Suprapubic skin (tissue), 4 donors: ENCODE measurements around the gene BICC1. TPM values are rescaled to one million over a fixed set of nuclear protein-coding genes. Genes with fewer than 3 reads are reported as not detected.
"Not testable (repeated sequence)": the region's sequence is repeated elsewhere in the genome, so short reads cannot be mapped to it uniquely, and the experiment has no call there.

Experiments
- DNase-seq, 2 donors: peaks; one replicate each; pipeline ENCODE4 v3.0.0-alpha.2; 2019; ENCODE audit warnings: low spot score in 2 of 2
- H3K27ac ChIP-seq: fragments of 200-600 bp; sonication (generic); one replicate; pipeline ENCODE4 v1.5.1; 2019
- H3K27me3 ChIP-seq: fragments of 200-600 bp; sonication (generic); one replicate; pipeline ENCODE4 v1.5.1; 2019
- H3K36me3 ChIP-seq: fragments of 200-600 bp; sonication (generic); one replicate; pipeline ENCODE4 v1.5.1; 2019
- H3K4me1 ChIP-seq: fragments of 200-600 bp; sonication (generic); one replicate; pipeline ENCODE4 v1.5.1; 2019
- H3K4me3 ChIP-seq: fragments of 200-600 bp; sonication (generic); one replicate; pipeline ENCODE4 v1.5.1; 2019; ENCODE audit warnings: mild to moderate bottlenecking
- H3K9me3 ChIP-seq: fragments of 200-600 bp; sonication (generic); one replicate; pipeline ENCODE4 v1.5.1; 2019
- CTCF ChIP-seq, 2 donors: fragments of 200-600 bp in 1 of 2; fragments of 450-650 bp in 1 of 2; sonication (generic) in 1 of 2; IDR thresholded peaks; one replicate each; pipeline ENCODE4 v1.5.1; 2016 to 2019; ENCODE audit warnings: antibody characterized with exemption in 2 of 2, mild to moderate bottlenecking in 1 of 2, moderate library complexity in 1 of 2
- EP300 ChIP-seq: sonication (generic); formaldehyde crosslinking; IDR thresholded peaks from one replicate; pipeline ENCODE4 v1.6.1; 2017; ENCODE audit warnings: antibody characterized with exemption
- POLR2A ChIP-seq, 2 donors: fragments of 450-650 bp; IDR thresholded peaks; one replicate each; pipeline ENCODE4 v1.6.1; 2017; ENCODE audit warnings: antibody characterized with exemption in 2 of 2, mild to moderate bottlenecking in 2 of 2, moderate library complexity in 2 of 2
- POLR2AphosphoS5 ChIP-seq, 3 donors: sonication (generic); formaldehyde crosslinking; IDR thresholded peaks; one replicate each; pipeline ENCODE4 v1.6.1; 2017; ENCODE audit warnings: antibody characterized with exemption in 3 of 3
- WGBS: methylation state at CpG from one replicate; pipeline ENCODE4 v1.1.5; 2018; 5-methylcytosine and 5-hydroxymethylcytosine counted together
- total RNA-seq, 4 donors: library from RNA; depleted of rRNA; stranded (reverse); fragments of >200 nt; gene quantifications; one replicate each; pipeline ENCODE4 v1.1.0, GENCODE V29; 2016

Gene BICC1
- total RNA-seq, 4 donors from 2014 or later: 2.4 to 6.9 (median 3.5) TPM

- no peaks in the 10 kb centered on the region for H3K9me3 ChIP-seq
- WGBS: 50% methylated on average over 2 of the region's 2 CpGs
- no peaks in the 10 kb centered on the region for H3K27me3 ChIP-seq
- peaks cover 5% of the 10 kb centered on the region for H3K4me1 ChIP-seq
- no peak overlapping the region for H3K27ac ChIP-seq
- H3K36me3 ChIP-seq: no peaks in the 10 kb centered on the region
- DNase-seq: no peak
- TF ChIP-seq POLR2AphosphoS5 (IDR thresholded peaks at IDR 0.05): no peak
- no peak overlapping the region for H3K4me3 ChIP-seq
Observed at GRCh38 chr10:58854811-58855210, 342.1 kb downstream of the BICC1 start.

GRCh38 chr10:58856508-58857240 is 344.0 kb downstream of the BICC1 start:
- no peaks in the 10 kb centered on the region for H3K36me3 ChIP-seq
- no peak for TF ChIP-seq POLR2A (IDR thresholded peaks at IDR 0.05)
- peak in 1 of 3 donors; percentile 59 for TF ChIP-seq POLR2AphosphoS5 (IDR thresholded peaks at IDR 0.05)
- TF ChIP-seq CTCF (IDR thresholded peaks at IDR 0.05): no peak
- TF ChIP-seq EP300: no peak
- no peak overlapping the region for H3K4me3 ChIP-seq
- H3K9me3 ChIP-seq: no peaks in the 10 kb centered on the region
- peak overlapping the region; percentile 55 for H3K27ac ChIP-seq
- no peak for DNase-seq
- 45% methylated on average over 9 of the region's 9 CpGs for WGBS
- H3K4me1 ChIP-seq: peaks cover 5% of the 10 kb centered on the region
- no peaks in the 10 kb centered on the region for H3K27me3 ChIP-seq

- Histone ChIP-seq H3K36me3 (no peaks in the 10 kb centered on the region), H3K9me3 (no peaks in the 10 kb centered on the region), H3K4me1 (peaks cover 5% of the 10 kb centered on the region), H3K4me3 (no peak overlapping the region), H3K27ac (peak overlapping the region; percentile 55), H3K27me3 (no peaks in the 10 kb centered on the region)
- WGBS: 85% methylated on average over 3 of the region's 3 CpGs
- DNase-seq: no peak
- TF ChIP-seq POLR2AphosphoS5 (IDR thresholded peaks at IDR 0.05) (no peak), CTCF (IDR thresholded peaks at IDR 0.05) (no peak), POLR2A (IDR thresholded peaks at IDR 0.05) (no peak), EP300 (no peak)
Observed at GRCh38 chr10:58857251-58857805, 344.7 kb downstream of the BICC1 start.

GRCh38 chr10:58858123-58858522 is 345.5 kb downstream of the BICC1 start:
- not testable (repeated sequence) for H3K9me3 ChIP-seq, H3K4me1 ChIP-seq, H3K4me3 ChIP-seq, DNase-seq, H3K27ac ChIP-seq, H3K36me3 ChIP-seq, H3K27me3 ChIP-seq
- WGBS: 100% methylated on average over 1 of the region's 1 CpG

GRCh38 chr10:58859526-58859925 is 346.9 kb downstream of the BICC1 start:
- H3K4me1 ChIP-seq: peaks cover 5% of the 10 kb centered on the region
- H3K36me3 ChIP-seq: no peaks in the 10 kb centered on the region
- TF ChIP-seq POLR2A (IDR thresholded peaks at IDR 0.05): no peak
- no peak for TF ChIP-seq EP300
- no peak for TF ChIP-seq CTCF (IDR thresholded peaks at IDR 0.05)
- no peak for TF ChIP-seq POLR2AphosphoS5 (IDR thresholded peaks at IDR 0.05)
- no peaks in the 10 kb centered on the region for H3K9me3 ChIP-seq
- H3K27ac ChIP-seq: no peak overlapping the region
- no peaks in the 10 kb centered on the region for H3K27me3 ChIP-seq
- H3K4me3 ChIP-seq: no peak overlapping the region
- DNase-seq: no peak
- 96% methylated on average over 2 of the region's 2 CpGs for WGBS

GRCh38 chr10:58867683-58868082 is 355.0 kb downstream of the BICC1 start:
- H3K9me3 ChIP-seq: no peaks in the 10 kb centered on the region
- H3K4me3 ChIP-seq: no peak overlapping the region
- no peaks in the 10 kb centered on the region for H3K27me3 ChIP-seq
- H3K4me1 ChIP-seq: no peaks in the 10 kb centered on the region
- no peak overlapping the region for H3K27ac ChIP-seq
- H3K36me3 ChIP-seq: no peaks in the 10 kb centered on the region
- TF ChIP-seq POLR2AphosphoS5 (IDR thresholded peaks at IDR 0.05) (no peak), POLR2A (IDR thresholded peaks at IDR 0.05) (no peak), EP300 (no peak), CTCF (IDR thresholded peaks at IDR 0.05) (no peak)
- no peak for DNase-seq
